ENCODE measurements around the gene TTLL3. TPM values are rescaled to one million over a fixed set of nuclear protein-coding genes. Genes with fewer than 3 reads are reported as not detected.

TTLL3 gene
- total RNA-seq, 1 donor from 2014 or later, result 50.0 TPM

- ATAC-seq, result no peak
- H3K36me3 ChIP-seq, result peaks cover 3% of the 10 kb centered on the region
- intact Hi-C loops (cut with DNase I), result no loop called here
Observed at GRCh38 chr3:9817436-9817835, 7.4 kb downstream of the TTLL3 start.

DNA sequence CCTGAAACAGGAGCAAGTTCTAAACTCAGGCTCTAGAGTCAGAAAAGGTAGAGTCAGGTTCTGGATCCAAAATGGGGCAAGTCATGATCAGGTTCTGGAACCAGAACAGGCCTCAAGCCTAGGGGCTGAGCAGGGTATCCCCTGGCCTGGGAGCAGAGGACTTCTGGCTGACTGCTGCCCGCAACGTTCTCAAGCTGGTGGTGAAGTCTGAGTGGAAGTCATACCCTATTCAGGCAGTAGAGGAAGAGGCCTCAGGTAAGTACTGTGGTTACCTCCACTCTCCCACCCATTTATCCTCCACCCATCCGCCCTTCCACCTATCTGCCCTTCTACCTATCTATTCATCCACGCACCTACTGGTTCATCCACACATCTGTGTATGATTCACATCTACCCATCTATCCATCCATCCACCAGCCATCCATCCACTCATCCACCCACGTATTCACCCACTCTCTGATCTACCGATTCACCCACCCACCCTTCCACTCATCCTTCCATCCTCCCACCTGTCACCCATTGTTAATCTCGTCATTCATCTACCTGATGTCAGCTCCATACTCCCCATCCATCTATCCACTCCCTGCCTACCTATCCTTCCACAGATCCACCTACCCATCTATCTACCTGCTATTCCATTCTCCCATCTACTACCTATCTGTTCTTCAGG is 8.7 kb downstream of the TTLL3 start:
- no peak overlapping the region for H3K27ac ChIP-seq
- H3K9me3 ChIP-seq, result no peaks in the 10 kb centered on the region
- intact Hi-C loops (cut with DNase I), result no loop called here
- DNase-seq (no peak), ATAC-seq (no peak)
- H3K36me3 ChIP-seq, result peaks cover 3% of the 10 kb centered on the region
- no peaks in the 10 kb centered on the region for H3K4me1 ChIP-seq
- no peaks in the 10 kb centered on the region for H3K27me3 ChIP-seq (ENCODE audit: low read depth)
- no peak for TF ChIP-seq CTCF (IDR thresholded peaks at IDR 0.05)
- H3K4me3 ChIP-seq, result no peak overlapping the region

More at GRCh38 chr3:9817436-9817835, 7.4 kb downstream of the TTLL3 start:
- DNase-seq, result peak; percentile 14
- H3K4me3 ChIP-seq, result no peak overlapping the region
- no peak for TF ChIP-seq CTCF (IDR thresholded peaks at IDR 0.05)
- no peaks in the 10 kb centered on the region for H3K9me3 ChIP-seq
- H3K27me3 ChIP-seq (ENCODE audit: low read depth), result no peaks in the 10 kb centered on the region
- no peaks in the 10 kb centered on the region for H3K4me1 ChIP-seq
- H3K27ac ChIP-seq, result no peak overlapping the region

DNA sequence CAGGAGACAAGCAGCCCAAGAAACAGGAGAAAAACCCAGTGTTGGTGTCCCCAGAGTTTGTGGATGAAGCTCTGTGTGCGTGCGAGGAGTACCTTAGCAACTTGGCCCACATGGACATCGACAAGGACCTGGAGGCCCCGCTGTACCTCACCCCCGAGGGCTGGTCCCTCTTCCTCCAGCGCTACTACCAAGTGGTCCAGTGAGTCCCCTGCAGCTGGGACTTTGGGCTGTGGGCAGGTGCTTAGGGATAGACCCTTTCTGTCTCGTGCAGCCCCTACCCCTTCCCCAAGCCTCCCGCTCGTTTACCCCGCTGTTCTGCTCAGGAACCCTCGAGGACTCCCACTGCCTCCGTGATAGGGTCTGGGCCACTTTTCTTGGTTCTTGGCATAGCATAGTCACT is 10.5 kb downstream of the TTLL3 start:
- DNase-seq (peak; percentile 18), ATAC-seq (peak in 1 of 2 donors; percentile 25)
- Histone ChIP-seq H3K36me3 (peaks cover 3% of the 10 kb centered on the region), H3K27ac (no peak overlapping the region), H3K27me3 (ENCODE audit: low read depth) (no peaks in the 10 kb centered on the region), H3K4me1 (no peaks in the 10 kb centered on the region), H3K4me3 (no peak overlapping the region), H3K9me3 (no peaks in the 10 kb centered on the region)
- intact Hi-C loops (cut with DNase I), result no loop called here
- no peak for TF ChIP-seq CTCF (IDR thresholded peaks at IDR 0.05)

DNA sequence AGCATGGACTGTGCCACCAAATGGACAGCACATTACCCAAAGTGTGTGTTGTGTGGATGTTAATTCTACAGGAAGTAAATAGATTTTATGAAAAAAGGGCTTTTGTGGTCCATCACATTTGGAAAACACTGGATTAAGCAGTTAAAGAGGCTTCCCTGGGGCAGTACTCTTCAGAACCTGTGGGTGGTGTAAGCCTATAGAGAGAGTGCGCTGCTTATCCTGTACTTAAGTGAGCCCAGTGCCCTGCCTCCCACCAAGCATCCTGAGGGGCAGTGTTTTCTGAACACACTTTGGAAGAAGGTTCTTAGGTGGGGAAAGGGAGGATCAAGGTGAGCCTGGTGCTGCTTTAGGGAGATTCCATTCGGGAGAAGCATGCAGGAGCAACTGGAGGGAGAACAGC is 10.9 kb downstream of the TTLL3 start:
- Histone ChIP-seq H3K27me3 (ENCODE audit: low read depth) (no peaks in the 10 kb centered on the region), H3K27ac (no peak overlapping the region), H3K36me3 (peaks cover 3% of the 10 kb centered on the region), H3K9me3 (no peaks in the 10 kb centered on the region), H3K4me1 (no peaks in the 10 kb centered on the region), H3K4me3 (no peak overlapping the region)
- TF ChIP-seq CTCF (IDR thresholded peaks at IDR 0.05), result peak; percentile 12
- intact Hi-C loops (cut with DNase I), result no loop called here
- ATAC-seq (peak in 1 of 2 donors; percentile 34), DNase-seq (no peak)

DNA sequence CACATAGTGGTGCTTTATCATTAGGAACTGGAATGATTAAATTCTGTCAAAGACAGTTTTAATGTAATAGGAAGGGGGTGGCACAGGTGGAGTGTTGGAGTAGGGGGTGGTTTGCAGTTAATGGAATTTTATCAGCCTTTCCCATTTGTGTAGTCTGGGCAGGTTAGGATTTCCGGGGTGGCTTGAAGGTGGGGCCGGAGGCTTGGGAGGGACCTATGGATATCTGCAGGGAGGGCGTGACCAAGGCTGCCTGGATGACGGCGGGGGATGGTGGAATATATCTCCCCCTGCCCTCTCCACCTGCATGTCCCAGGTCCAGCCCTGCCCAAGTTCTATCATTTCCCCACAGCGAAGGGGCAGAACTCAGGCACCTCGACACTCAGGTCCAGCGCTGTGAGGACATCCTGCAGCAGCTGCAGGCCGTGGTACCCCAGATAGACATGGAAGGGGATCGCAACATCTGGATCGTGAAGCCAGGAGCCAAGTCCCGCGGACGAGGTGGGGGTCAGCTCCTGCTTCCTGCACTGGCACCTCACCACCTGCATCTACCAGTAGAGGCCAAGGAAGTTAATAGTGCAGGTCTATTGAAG is 15.5 kb downstream of the TTLL3 start:
- Histone ChIP-seq H3K4me3 (no peak overlapping the region), H3K4me1 (no peaks in the 10 kb centered on the region), H3K36me3 (peaks cover 14% of the 10 kb centered on the region), H3K9me3 (no peaks in the 10 kb centered on the region), H3K27ac (no peak overlapping the region), H3K27me3 (ENCODE audit: low read depth) (no peaks in the 10 kb centered on the region)
- no peak for TF ChIP-seq CTCF (IDR thresholded peaks at IDR 0.05)
- intact Hi-C loops (cut with DNase I), result no loop called here
- peak in 1 of 2 donors; percentile 29 for ATAC-seq
- DNase-seq, result no peak
